Liver (tissue), 2 donors: Measurements from ENCODE around the gene RNLS.

Experiments
- GABPA ChIP-seq, 2 donors: IDR thresholded peaks in 1 of 2; conservative IDR thresholded peaks in 1 of 2; 2 replicates each; pipeline ENCODE4 v1.6.1; 2016; ENCODE audit warnings: antibody characterized with exemption in 2 of 2, mild to moderate bottlenecking in 1 of 2, moderate library complexity in 1 of 2
- TF ChIP-seq, protein P1 (sequence below): IDR thresholded peaks from 2 replicates; pipeline ENCODE4 v1.6.1; 2016; ENCODE audit warnings: antibody characterized with exemption
- donor health status: healthy.

DNA sequence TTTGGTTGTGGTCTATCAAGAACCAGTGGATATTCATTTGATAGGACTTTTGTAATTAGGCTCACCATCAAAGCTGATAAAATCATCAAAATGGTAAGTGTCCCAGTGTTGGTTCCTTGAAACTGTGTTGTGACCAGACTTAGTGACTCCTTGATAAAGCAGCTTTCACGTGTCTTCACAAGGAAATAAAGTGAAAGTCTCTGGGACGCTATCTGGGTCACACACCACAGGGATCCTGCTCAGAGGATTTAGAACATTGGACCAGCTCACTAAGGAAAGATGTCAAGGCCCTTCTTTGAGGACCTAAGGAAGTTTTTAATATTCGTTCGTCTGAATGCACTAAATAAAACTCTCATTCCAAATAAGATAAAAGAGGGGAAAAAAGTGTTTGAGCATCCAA is 193.1 kb downstream of the RNLS start:
- TF ChIP-seq GABPA (IDR thresholded peaks at IDR 0.05 in 1 of 2, conservative IDR thresholded peaks at IDR 0.05 in 1 of 2): no peak
- TF ChIP-seq, protein P1, sequence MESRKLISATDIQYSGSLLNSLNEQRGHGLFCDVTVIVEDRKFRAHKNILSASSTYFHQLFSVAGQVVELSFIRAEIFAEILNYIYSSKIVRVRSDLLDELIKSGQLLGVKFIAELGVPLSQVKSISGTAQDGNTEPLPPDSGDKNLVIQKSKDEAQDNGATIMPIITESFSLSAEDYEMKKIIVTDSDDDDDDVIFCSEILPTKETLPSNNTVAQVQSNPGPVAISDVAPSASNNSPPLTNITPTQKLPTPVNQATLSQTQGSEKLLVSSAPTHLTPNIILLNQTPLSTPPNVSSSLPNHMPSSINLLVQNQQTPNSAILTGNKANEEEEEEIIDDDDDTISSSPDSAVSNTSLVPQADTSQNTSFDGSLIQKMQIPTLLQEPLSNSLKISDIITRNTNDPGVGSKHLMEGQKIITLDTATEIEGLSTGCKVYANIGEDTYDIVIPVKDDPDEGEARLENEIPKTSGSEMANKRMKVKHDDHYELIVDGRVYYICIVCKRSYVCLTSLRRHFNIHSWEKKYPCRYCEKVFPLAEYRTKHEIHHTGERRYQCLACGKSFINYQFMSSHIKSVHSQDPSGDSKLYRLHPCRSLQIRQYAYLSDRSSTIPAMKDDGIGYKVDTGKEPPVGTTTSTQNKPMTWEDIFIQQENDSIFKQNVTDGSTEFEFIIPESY: no peak
